GM19193 (cell line): Measurements from ENCODE around the gene GRM3.

Experiments used
- POLR2A ChIP-seq: IDR thresholded peaks from 4 replicates; pipeline ENCODE4 v1.6.1; 2011; ENCODE audit not compliant: insufficient read depth, insufficient read length; ENCODE audit errors: extremely low read depth

The GRM3 gene

DNA sequence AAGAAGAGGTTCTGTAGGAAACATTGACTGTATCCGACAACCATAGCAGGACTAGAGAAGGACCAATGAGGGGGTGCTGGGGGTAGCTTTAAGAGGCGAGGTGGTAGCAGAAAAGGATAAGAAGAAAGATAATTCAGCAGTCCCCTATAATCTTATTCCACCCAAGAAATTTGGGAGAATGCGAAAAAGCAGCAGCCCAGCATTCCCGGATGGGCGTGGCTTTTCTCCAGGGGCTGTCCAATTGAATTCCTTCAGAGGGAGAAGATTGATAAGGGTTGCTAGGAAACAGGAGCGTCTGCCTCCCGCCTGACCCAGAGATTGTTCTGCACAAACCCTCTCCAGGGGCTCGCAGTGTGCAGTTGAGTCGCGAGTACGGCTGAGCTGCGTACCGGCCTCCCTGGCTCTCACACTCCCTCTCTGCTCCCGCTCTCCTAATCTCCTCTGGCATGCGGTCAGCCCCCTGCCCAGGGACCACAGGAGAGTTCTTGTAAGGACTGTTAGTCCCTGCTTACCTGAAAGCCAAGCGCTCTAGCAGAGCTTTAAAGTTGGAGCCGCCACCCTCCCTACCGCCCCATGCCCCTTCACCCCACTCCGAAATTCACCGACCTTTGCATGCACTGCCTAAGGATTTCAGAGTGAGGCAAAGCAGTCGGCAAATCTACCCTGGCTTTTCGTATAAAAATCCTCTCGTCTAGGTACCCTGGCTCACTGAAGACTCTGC, at the start of gene GRM3:
Gene GRM3, plus strand, starts transcription at position 349 of the 721 bp plus-strand sequence. CDS start 121,237 bp downstream, outside the sequence.
- no peak for TF ChIP-seq POLR2A

DNA sequence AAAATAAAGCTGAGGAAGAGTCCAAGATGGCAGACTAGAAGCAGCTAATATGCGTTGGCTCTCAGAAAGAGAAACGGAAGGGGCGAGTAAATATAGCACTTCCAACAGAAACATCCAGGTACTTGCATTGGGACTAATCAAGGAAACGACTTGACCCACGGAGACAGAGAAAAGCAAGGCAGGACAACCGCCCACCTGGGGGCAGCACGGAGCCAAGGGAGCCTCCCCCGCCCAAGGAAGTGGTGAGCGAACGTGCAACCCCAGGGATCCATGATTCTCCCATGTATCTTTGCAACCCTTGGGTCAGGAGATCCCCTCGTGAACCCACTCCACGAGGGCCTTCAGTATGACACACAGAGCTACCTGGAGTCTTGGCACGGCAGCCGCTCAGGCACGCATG, 45.4 kb upstream of the GRM3 start:
- no peak for TF ChIP-seq POLR2A

DNA sequence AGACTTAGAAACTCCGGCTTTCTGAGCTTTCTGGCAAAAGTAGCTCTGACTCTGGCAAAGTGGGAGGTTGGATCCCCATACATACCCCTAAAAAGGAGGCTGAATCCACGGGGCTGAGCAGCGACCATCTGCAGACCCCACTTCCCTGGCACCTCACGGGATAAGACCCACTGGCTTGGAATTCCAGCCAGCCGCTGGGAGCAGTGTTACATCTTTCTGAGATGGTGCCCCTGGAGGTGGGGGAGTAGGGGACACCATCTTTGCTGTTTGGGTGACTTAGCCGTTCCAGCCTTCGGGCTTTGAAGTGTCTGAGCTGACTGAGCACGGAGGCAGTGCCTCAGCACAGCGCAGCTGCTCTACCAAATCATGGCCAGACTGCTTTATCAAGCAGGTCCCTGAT, 45.0 kb upstream of the GRM3 start:
- no peak for TF ChIP-seq POLR2A

DNA sequence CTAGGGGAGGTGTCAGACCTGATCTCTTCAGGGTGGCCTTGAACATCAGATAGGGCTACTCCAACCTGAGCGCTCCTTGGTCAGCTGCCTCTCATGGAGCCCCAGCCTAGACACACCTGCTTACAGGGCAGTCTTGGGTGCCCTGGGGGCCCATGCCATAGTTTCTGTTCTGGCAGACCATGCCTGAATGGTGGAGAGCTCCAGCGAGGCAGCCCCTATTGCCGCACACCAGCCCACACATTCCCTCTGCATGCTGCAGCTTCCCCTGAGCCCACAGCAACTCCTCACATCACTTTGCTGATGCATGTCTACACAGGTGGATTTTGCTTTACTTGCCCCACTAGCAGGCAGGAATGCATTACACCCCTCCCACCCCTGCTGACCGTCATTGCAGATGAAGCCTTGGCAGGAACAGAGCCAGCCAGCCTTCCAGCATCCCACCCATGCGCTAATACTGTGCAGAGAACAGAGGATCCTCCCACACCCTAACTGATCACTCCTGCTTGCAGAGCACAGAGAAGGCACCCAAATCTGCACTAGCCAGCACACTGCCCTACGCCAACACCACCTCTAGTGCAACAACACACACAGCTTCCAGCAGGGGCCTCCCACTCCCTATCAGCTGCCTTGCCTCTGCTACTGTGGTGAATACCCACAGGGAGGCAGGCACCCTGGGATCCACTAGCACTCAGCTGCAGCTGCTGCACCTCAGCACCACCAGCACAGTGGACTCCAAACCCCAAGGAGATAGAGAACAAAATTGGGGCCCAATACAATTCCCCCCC, 43.0 kb upstream of the GRM3 start:
- no peak for TF ChIP-seq POLR2A

DNA sequence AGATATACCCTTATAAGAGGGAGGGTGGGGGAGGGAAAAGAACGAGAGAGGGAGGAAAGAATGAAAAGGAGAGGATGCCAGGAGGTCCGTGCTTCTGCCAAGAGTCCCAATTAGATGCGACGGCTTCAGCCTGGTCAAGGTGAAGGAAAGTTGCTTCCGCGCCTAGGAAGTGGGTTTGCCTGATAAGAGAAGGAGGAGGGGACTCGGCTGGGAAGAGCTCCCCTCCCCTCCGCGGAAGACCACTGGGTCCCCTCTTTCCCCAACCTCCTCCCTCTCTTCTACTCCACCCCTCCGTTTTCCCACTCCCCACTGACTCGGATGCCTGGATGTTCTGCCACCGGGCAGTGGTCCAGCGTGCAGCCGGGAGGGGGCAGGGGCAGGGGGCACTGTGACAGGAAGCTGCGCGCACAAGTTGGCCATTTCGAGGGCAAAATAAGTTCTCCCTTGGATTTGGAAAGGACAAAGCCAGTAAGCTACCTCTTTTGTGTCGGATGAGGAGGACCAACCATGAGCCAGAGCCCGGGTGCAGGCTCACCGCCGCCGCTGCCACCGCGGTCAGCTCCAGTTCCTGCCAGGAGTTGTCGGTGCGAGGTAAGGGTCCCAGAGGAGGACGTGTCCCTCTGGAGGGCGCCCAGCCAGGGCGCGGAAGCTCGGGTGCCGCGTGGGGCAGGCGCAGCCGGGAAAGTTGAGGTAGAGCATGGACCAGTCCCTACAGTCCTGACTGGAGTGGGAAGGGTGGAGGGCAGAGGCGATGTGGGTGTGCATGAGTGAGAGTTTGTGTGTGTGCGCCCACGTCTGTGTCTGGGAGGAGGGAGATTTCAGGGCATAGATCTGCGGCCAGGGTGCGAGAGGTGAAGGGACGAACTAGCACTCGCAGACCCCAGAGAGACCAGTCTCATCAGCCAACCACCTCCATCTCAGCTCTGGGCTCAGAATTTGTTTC, 844 bp downstream of the GRM3 start:
- TF ChIP-seq POLR2A: no peak

DNA sequence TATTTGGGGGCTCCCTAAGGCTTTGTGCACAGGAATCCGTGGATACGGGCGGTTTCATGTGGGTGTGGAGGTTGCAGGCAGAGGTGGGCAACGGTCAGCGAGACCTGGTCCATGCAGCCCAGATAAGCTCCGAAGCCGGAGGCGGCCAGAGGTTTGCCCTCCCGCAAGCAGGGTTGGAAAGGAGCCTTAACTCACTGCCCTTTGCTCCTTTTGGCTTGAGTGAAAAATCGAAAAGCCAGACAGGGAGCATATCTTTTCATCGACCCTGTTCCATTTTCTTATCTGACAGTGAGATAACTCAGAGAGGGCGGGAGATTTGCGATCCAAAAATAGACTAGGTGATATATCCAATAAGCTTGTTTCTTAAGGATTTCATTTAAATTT, 1.5 kb downstream of the GRM3 start:
- TF ChIP-seq POLR2A: no peak

DNA sequence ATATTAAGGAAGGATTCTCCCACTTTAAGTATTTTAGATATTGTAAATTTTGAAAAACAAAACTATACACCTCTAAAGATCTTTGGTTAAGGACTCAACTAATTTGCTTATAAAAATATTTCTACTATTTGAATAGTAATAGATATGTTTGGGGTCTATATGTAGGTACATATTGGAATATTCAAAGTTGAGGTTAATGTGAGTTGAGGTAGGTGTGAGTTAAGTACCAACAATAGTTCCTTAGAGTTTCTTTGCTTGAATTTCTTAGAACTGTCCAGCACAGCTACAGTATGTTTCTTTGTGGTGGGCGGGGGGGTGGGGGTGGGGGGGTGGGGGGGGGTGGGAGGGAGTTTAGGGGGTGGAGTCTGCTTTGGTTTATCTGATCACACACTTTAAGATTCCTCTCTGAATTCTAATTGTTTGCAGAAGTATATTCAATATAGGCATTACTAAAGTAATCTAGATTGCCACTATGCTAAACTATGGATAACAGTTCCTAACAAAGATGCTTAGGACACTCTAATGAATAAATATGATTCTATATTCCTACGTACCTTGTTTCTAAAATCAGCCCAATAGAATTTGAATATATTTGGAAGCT, 2.1 kb downstream of the GRM3 start:
- TF ChIP-seq POLR2A: no peak

DNA sequence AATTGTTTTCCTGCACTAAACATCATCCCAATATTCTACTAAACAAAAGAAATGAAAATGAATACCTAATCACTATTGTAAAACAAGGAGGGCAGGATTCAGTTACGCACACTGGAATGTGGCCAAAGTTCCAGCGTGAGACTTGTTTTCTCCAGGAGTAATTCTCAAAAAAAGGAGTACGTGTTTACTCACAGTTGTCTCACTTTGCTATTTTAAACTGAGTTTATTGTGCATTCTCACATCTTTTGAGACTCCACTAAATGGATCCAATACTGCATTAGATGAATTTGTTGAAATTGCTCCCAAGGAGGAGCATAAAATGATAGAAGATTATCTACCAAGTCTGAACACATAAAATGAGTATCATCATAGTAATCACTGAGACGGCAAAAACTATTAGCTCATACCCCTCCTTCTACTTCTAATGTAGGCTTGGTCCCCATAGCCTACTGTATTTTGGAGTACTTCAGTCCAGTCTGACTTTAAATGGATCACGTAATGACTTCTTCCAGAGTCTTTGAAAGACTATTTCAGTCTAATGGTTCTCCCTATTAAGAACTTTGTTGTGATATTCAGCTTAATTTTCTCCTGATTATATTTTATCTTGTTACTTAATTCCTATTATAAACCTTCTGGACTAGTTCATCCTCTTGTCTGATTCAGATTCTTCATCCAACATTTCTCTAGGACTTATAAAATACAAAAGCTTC, 3.8 kb downstream of the GRM3 start:
- TF ChIP-seq POLR2A: no peak

DNA sequence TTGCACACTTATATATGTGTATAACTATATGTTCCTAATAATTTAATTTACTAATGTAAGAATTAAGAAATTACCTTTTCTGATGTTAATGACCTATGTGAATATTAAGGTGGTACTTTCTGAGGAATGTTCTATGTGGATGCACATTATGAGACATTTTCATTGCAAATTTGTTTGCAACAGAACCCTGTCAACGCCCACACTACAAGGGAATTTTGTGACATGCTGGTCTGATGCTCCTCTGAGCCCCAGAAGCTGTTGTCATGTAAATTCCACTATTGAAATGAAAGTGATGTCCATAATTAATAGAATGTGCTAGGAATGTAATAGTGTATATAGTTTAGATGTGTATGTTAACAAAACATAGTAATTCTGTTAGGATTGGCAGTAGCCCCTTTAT, 4.5 kb downstream of the GRM3 start:
- TF ChIP-seq POLR2A: no peak

DNA sequence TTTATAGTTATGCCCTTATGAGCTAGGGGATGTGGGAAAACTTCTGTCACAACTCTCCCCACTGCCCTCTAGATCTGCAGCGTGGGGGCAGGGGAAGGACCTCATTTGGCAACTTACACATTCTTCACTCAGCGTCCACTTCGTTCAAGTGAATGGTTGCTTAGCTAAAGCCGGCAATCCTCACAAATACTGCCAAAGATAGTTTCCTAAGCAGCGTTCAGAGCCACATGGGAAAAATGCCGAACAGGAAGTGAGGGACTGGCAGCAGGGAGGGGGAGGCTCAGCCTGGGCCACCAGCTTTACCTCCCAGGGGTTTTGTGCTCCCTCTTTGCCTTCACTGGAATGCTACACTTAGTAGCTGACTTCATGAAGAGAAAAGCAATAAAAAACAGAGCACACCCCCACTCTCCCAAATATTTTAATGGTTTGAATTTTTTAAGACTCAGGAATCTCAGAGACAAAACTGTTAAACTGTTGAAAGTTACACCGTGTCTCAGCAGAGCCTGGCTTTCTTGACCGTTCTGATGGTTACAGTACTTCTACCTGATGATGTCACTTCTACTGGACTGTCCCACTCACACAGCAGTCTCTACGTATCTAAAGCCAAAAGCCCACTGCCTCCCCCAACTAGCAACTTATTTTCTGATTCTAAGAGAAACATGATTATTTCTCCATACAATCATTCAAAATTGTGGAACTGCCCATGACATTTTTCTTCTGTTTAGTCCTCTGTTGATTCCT, 10.4 kb downstream of the GRM3 start:
- TF ChIP-seq POLR2A: no peak

DNA sequence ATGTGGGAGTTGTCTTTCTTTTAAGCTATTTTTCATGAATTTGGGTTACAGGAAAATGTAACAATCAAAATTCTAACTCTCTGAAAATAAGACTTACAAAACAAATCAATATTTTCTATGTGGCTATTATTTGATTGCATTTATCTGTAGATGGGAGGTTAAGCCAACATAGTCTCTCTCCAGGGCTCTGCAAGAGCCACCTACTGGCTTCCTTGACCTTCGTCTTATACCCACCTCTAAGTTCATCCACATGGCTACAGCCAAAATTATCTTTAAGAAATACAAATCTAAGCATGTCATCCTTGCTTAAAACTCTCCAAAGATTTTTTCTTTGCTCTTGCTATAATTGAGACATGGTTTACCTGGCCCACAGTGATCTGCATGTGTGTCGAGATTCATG, 14.2 kb downstream of the GRM3 start:
- TF ChIP-seq POLR2A: no peak

DNA sequence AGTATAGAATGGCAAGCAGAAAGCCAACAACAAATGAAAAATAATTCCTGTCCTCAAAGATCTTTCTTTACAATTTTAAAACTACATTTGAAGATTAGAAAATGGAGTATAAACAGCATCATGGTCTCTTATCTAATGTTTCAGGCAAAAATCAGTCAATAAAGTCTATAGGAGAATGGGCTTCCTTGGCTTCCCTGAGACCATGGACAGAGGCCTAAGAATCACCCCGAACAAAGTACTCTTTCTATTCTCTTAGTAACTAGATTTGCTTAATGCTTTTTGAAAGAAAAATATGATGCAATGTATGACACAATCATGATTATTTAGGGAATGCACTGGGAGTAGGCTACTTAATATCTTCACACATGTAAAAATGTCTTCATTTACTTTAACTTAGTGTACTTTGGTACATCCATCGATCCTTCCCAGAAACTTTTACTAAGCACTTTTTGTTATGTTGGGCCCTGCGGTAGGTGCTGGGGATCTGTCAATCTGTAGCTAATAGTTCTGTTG, 17.3 kb downstream of the GRM3 start:
- no peak for TF ChIP-seq POLR2A

DNA sequence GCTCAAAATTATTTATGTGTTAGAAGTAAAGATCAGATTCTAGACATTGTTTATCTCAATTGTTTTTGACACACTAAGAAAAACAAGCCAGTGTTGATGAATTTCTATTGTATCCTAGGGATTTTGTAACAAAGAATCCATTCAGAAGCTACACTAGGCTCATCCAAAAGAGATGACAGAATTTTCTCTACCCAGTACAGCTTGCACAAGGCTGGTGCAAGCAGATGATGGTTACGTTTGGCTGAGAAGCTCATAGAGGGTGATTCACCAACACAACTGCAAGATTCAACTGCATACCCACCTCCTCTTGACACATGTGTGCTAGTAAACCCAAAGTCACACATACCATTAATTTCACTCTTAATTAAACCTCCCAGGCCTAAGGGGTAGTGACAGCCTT, 20.8 kb downstream of the GRM3 start:
- TF ChIP-seq POLR2A: no peak
